Endothelial cell of umbilical vein (primary cell): Measurements from ENCODE around the gene PTGDS. TPM values are rescaled to one million over a fixed set of nuclear protein-coding genes. Genes with fewer than 3 reads are reported as not detected.

Source experiments
- BruUV-seq: library from RNA; stranded (reverse); fragments of 400-500 nt; replicated peaks from 2 replicates; lab custom pipeline; 2021; lab: Mats Ljungman, UMichigan
- CTCF ChIA-PET: fragments of 300-600, 350-600 bp; sonication (Branson Sonifier 250); formaldehyde crosslinking; loops from one replicate; lab custom pipeline; 2021; ENCODE audit warnings: antibody characterized with exemption, inconsistent platforms; lab: Charles Lee
- POLR2A ChIA-PET: fragments of 300-600, 350-600 bp; sonication (Branson Sonifier 250); formaldehyde crosslinking; loops from one replicate; lab custom pipeline; 2021; ENCODE audit warnings: antibody characterized with exemption, inconsistent platforms; lab: Charles Lee
- DNase-seq: peaks from one replicate; pipeline ENCODE4 v3.0.0-alpha.2; 2011; ENCODE audit warnings: low read depth, low spot score
- FAIRE-seq: peaks from 2 replicates; lab custom pipeline; 2011; peaks lifted over from hg19 to GRCh38; lab: Jason Lieb, UNC
- H2AFZ ChIP-seq: 2 replicates; pipeline ENCODE4 v1.6.0; 2012; ENCODE audit warnings: low read depth, low read length, control low read depth, inconsistent platforms
- H3K27ac ChIP-seq: 2 replicates; pipeline ENCODE4 v1.5.1; 2011; ENCODE audit warnings: low read depth, mild to moderate bottlenecking, control low read depth, low read length, moderate library complexity; ENCODE audit not compliant: insufficient read depth
- H3K27me3 ChIP-seq, 2 experiments: 2 replicates each; pipeline versions ENCODE4 v1.6.0 to v1.6.1; 2011; ENCODE audit warnings: low read length in 2 of 2, mixed read lengths in 1 of 2; ENCODE audit not compliant: control insufficient read depth in 2 of 2, insufficient read depth in 2 of 2
- H3K36me3 ChIP-seq, 2 experiments: 2 replicates in 1 of 2; 3 replicates in 1 of 2; pipeline ENCODE4 v1.5.1; 2011; ENCODE audit warnings: low read length in 2 of 2, mild to moderate bottlenecking in 1 of 2, moderate library complexity in 1 of 2; ENCODE audit not compliant: control insufficient read depth in 2 of 2, insufficient read depth in 2 of 2; ENCODE audit errors: extremely low read depth in 1 of 2
- H3K4me1 ChIP-seq: 3 replicates; pipeline ENCODE4 v1.5.1; 2011; ENCODE audit warnings: mild to moderate bottlenecking, low read length; ENCODE audit not compliant: control insufficient read depth, insufficient read depth; ENCODE audit errors: extremely low read depth
- H3K4me2 ChIP-seq: 2 replicates; pipeline ENCODE4 v1.6.1; 2011; ENCODE audit warnings: low read length, control low read depth, mixed read lengths; ENCODE audit not compliant: insufficient read depth
- H3K4me3 ChIP-seq, 3 experiments: fragments of 200-600 bp in 1 of 3; sonication (generic), shearing (Covaris generic) in 1 of 3; replicated peaks in 1 of 3; 2 replicates each; pipeline ENCODE4 v1.5.1; 2011 to 2016; ENCODE audit warnings: control low read depth in 3 of 3, low read length in 3 of 3, mild to moderate bottlenecking in 2 of 3, inconsistent platforms in 1 of 3, low read depth in 1 of 3, moderate library complexity in 1 of 3; ENCODE audit not compliant: insufficient read depth in 1 of 3
- H3K79me2 ChIP-seq: 2 replicates; pipeline ENCODE4 v1.6.0; 2012; ENCODE audit warnings: low read length, inconsistent platforms; ENCODE audit not compliant: control insufficient read depth, insufficient read depth
- H3K9ac ChIP-seq: replicated peaks from 2 replicates; pipeline ENCODE3; 2011; ENCODE audit warnings: low read length, control low read depth; ENCODE audit not compliant: insufficient read depth; ENCODE audit errors: extremely low read depth
- H3K9me1 ChIP-seq: replicated peaks from 3 replicates; pipeline ENCODE4 v1.6.0; 2011; ENCODE audit warnings: mild to moderate bottlenecking, low read length; ENCODE audit not compliant: control insufficient read depth, insufficient read depth; ENCODE audit errors: extremely low read depth
- H3K9me3 ChIP-seq: replicated peaks from 2 replicates; pipeline ENCODE4 v1.5.1; 2012; ENCODE audit warnings: low read length, inconsistent platforms; ENCODE audit not compliant: control insufficient read depth, insufficient read depth
- H4K20me1 ChIP-seq: replicated peaks from 2 replicates; pipeline ENCODE3; 2011; ENCODE audit warnings: mild to moderate bottlenecking, low read length; ENCODE audit not compliant: control insufficient read depth, insufficient read depth; ENCODE audit errors: extremely low read depth
- CTCF ChIP-seq, 2 donors: IDR thresholded peaks; 1 replicate in 1 of 2; 2 replicates in 1 of 2; pipeline ENCODE4 v1.5.1; 2011; ENCODE audit warnings: low read length in 2 of 2, mild to moderate bottlenecking in 2 of 2, moderate library complexity in 2 of 2, control low read depth in 1 of 2, inconsistent platforms in 1 of 2, low read depth in 1 of 2; ENCODE audit not compliant: insufficient read depth in 1 of 2; ENCODE audit errors: extremely low read depth in 1 of 2
- EZH2 ChIP-seq: IDR thresholded peaks from 2 replicates; pipeline ENCODE4 v1.6.1; 2012; ENCODE audit warnings: borderline replicate concordance, low read depth, mild to moderate bottlenecking, moderate library complexity, low read length, inconsistent platforms; ENCODE audit not compliant: severe bottlenecking
- GATA2 ChIP-seq: IDR thresholded peaks from 2 replicates; pipeline ENCODE4 v1.7.0; 2011; ENCODE audit warnings: low read depth, mild to moderate bottlenecking, moderate library complexity, mixed read lengths, low read length; ENCODE audit not compliant: insufficient read length, insufficient read depth
- JUN ChIP-seq: IDR thresholded peaks from 2 replicates; pipeline ENCODE4 v1.6.1; 2011; ENCODE audit warnings: borderline replicate concordance, low read depth; ENCODE audit not compliant: insufficient read length, insufficient read depth
- MAX ChIP-seq: IDR thresholded peaks from 2 replicates; pipeline ENCODE4 v1.6.1; 2011; ENCODE audit not compliant: insufficient read depth, insufficient read length
- MYC ChIP-seq: IDR thresholded peaks from one replicate; pipeline ENCODE4 v1.6.1; 2011; ENCODE audit warnings: mild to moderate bottlenecking, low read depth, low read length
- POLR2AphosphoS5 ChIP-seq: IDR thresholded peaks from 2 replicates; pipeline ENCODE4 v1.6.1; 2012; ENCODE audit warnings: low read depth, mild to moderate bottlenecking, control low read depth, low read length, moderate library complexity; ENCODE audit not compliant: insufficient read depth
- dilution Hi-C: fragments of 300-500 bp; cut with MboI; formaldehyde crosslinking; loops from one replicate; pipeline ENCODE4 v1.15.0; 2019; ENCODE audit warnings: low sequenced_read_pairs; ENCODE audit not compliant: extremely low pct_ligation_motif_present
- intact Hi-C: fragments of 100-400 bp; cut with micrococcal nuclease; formaldehyde crosslinking; loops from one replicate; pipeline ENCODE4 v1.10.0; 2022
- polyA plus RNA-seq, 4 experiments: library from polyadenylated mRNA; depleted of rRNA in 3 of 4; stranded (reverse) in 3 of 4; unstranded in 1 of 4; fragments of >200 nt; gene quantifications; 2 replicates each; pipeline versions ENCODE4 v1.2.1 to v1.2.3, GENCODE V29; 2011 to 2012; ENCODE audit warnings: missing spikeins in 1 of 4
- total RNA-seq: library from RNA; stranded (reverse); gene quantifications from 2 replicates; pipeline ENCODE4 v1.2.3, GENCODE V29; 2021

Gene PTGDS
- total and polyA plus RNA-seq, 2 donors (not counting 3 experiments of a cell fraction or from before 2014, with no cell fraction given) = not detected

- ChIA-PET CTCF (interaction anchor here (0.6 kb wide), 1 partner anchor 308 kb away, joined by 3 read pairs; no protein-coding TSS in a partner anchor), POLR2A (interaction anchor here (0.6 kb wide), 1 partner anchor 106 kb away, joined by 3 read pairs; no protein-coding TSS in a partner anchor)
- no peaks in the 10 kb centered on the region for H3K27me3 ChIP-seq
- no peaks in the 10 kb centered on the region for H4K20me1 ChIP-seq
- no TSS peak for BruUV-seq
- FAIRE-seq (no peak), DNase-seq (no peak)
- H3K36me3 ChIP-seq = peaks cover 0 to 10% of the 10 kb centered on the region in 2 experiments
- no peak overlapping the region for H2AFZ ChIP-seq
- intact Hi-C loops (no loop called here), dilution Hi-C loops (loop anchor here (25.0 kb wide), 1 partner anchor 116 kb away; the partner anchor contains the start of gene RABL6)
- H3K4me1 ChIP-seq = peaks cover 12% of the 10 kb centered on the region
- no peaks in the 10 kb centered on the region for H3K79me2 ChIP-seq
- H3K9me1 ChIP-seq = no peaks in the 10 kb centered on the region
- H3K4me2 ChIP-seq = no peak overlapping the region
- TF ChIP-seq MYC (no peak), MAX (no peak), POLR2AphosphoS5 (no peak), JUN (no peak), CTCF (IDR thresholded peaks at IDR 0.05; ENCODE audit: extremely low read depth in 1 of 2, insufficient read depth in 1 of 2, low read depth in 1 of 2, low read length in 2 of 2) (no peak), EZH2 (no peak), GATA2 (no peak)
- no peaks in the 10 kb centered on the region for H3K9me3 ChIP-seq
- no peak overlapping the region for H3K4me3 ChIP-seq
- H3K9ac ChIP-seq = no peak overlapping the region
- no peak overlapping the region for H3K27ac ChIP-seq
These were observed 48.7 kb upstream of the PTGDS start for GRCh38 chr9:136928591-136928990.
